NCI-H524 (cell line): Measurements from ENCODE around the gene CCDC181.
"Not testable (repeated sequence)": the region's sequence is repeated elsewhere in the genome, so short reads cannot be mapped to it uniquely, and the experiment has no call there.

Experiments used
- DNase-seq, 2 experiments: peaks; one replicate each; lab custom pipeline; 2025; lab: John Stamatoyannopoulos, UW

CCDC181 gene

GRCh38 chr1:169427081-169427641, at the start of gene CCDC181:
Gene CCDC181, minus strand, starts transcription at chr1:169427474. Its CDS starts 2,547 bp downstream, at chr1:169424927.
- DNase-seq, result peak; percentile 88 to 96

DNA sequence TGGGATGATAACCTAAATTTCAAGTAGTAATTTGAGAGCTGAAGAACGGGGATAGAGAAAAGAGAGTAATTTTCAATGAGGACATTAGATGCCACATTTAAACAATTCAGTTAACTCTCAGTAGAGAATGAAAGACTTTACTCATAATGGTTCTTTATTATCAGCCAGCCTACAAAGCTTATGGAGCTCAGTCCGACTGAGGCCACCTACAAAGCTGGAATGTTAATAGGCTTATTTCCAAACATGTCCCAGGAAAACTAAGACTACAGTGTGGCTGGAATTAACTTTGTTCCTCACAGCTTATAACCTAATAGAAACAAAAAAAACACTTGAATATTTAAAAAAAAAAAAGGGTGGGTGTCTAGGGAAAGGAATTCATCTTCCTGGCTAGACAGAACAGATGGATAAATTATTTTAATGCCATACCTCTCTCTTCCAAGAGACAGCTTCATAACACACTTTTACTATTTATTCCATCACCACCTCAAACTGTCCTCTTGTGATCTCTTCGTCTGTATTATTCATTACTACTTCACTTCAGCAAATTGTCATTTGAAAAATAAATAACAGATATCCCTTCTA, 48.6 kb upstream of the CCDC181 start:
- no peak for DNase-seq

- no peak for DNase-seq
These were observed 47.2 kb upstream of the CCDC181 start for GRCh38 chr1:169474302-169474995.

- DNase-seq, result no peak
These were observed 46.1 kb upstream of the CCDC181 start for GRCh38 chr1:169473347-169473746.

GRCh38 chr1:169472738-169473137, 45.5 kb upstream of the CCDC181 start:
- no peak for DNase-seq

DNA sequence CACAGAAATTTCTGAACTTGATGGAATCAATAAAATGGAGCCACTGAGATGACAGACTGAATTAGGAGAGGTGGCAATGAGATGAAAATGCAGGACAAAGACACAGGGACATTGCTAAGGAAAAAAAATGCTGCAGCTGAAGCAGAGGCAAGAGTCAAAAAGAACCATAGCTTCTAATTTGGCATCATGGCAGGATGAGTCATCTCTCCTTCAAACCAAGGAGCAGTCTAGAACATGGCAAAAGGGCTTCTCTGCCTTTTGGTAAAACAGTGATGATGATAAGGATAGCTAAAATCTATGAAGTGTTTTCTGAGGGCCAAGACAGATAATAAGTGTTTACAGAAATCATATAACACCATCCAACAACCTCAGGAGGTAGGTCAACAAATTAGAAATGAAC, 41.7 kb upstream of the CCDC181 start:
- no peak for DNase-seq

DNA sequence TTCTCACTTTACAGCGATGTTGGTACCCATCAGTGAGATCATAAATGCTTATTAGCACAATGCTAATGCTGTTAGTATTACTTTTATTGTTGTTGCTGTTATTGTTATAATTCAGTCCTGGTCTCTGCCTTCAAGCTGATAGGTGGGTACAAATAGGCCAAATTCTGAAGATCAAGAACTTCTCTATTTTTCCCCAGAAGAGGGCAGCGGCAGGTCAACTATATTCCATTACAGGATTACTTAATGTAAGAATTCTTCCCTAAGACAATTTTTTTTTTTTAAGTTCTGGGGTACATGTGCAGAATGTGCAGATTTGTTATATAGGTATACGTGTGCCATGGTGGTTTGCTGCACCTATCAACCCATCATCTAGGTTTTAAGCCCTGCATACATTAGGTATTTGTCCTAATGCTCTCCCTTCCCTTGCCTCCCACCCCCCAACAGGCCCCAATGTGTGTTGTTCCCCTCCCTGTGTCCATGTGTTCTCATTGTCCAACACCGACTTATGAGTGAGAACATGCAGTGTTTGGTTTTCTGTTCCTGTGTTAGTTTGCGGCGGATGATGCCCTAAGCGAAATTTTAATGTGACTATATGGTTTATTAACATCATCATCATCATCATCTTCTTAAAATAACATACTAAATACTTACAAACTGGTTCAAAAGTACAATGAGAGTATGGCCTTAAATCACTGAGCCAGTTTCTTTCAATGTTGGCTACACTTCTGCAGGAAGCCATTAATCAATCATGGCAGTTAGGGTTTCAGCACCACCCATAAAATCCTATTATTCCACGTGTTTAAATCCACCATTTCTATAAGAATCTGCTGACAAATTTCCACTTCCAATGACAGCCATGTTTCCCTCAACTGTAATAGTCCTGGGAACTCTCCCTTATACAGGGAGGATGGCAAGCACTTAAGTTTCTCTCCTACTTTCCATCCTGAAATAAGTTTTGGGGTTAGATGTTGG, 39.3 kb upstream of the CCDC181 start:
- peak in 1 of 2 experiments; percentile 44 for DNase-seq

- peak; percentile 38 to 61 for DNase-seq
These were observed 38.0 kb upstream of the CCDC181 start for GRCh38 chr1:169465281-169465680.

- no peak for DNase-seq
These were observed 35.1 kb upstream of the CCDC181 start for GRCh38 chr1:169462385-169462784.

- DNase-seq, result no peak
These were observed 34.2 kb upstream of the CCDC181 start for GRCh38 chr1:169461390-169462000.

DNA sequence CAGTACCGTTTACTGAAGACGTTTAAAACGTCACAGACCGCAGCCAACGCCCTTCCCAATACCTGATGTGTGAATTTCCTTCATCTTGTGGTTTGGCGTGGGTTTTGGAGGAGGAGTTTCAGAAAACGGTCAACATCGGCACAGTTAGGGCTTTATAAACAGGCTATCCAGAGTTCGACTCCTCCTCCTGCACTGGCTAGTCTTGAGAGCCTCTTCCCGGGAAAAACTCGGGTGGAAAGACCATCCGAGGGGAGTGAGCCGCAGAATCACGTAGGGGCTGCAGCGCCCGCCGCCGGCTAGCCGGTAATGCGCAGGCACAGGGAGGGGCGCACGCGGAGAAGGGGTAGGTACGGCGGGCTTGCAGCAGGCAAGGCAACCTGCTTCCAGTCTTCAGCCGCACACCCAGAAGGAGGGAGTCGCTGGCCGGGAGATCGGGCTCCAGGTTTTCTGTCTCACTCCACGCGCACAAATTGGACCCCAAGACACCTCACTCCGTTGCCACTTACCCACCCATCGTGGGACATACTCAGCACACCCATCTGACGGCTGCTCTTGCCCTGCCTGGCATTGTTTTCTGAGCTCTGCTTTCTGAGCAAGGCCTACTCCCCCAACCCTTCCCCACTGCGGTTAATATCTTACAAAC, 33.0 kb upstream of the CCDC181 start:
- DNase-seq, result no peak

DNA sequence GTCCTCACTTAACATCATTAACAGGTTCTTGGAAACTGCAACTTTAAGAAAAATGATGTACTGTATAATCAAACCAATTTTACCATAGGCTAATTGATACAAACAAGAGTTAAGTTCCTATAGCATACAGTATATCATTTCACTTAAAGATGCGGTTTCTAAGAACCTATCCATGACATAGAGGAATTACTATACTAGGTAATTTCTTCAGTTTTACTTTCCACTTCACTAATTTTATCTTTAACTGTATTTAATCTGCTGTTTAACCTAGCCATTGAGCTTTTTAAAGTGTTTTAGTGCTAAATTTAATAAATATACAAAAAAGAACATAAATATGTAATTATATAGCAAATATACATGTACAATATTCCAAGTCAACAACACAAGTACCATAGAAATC, 30.2 kb upstream of the CCDC181 start:
- no peak for DNase-seq

- DNase-seq, result no peak
These were observed 28.8 kb upstream of the CCDC181 start for GRCh38 chr1:169456029-169456428.

GRCh38 chr1:169452921-169453320, 25.6 kb upstream of the CCDC181 start:
- DNase-seq, result no peak

DNA sequence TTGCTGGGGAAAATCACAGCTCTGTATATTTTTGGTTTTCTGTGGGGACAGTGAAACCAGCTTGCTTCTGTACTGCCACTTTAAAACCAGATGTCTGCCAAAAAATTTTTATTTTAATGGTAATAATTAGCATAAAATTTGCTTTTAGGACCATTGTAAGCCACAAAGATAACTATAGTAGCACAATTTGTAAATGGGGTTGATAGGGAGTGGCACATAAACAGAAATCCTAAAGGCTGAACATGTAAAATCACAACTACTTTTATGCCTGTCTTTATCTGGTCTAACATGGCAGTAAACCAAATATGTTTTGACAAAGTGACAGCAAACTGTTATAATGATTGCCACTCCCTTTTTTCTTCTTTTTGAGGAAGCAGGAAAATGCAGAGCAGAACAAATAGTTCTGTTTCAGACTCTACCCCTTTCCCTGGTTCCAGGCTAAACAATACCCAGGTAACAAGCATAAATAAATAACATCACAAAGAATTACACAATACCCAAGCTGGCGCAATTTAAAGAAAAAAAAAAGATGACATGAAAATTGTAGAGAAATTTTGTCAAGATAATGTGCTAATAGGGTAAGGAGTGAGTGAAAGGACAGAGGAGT, 24.0 kb upstream of the CCDC181 start:
- DNase-seq, result no peak

DNA sequence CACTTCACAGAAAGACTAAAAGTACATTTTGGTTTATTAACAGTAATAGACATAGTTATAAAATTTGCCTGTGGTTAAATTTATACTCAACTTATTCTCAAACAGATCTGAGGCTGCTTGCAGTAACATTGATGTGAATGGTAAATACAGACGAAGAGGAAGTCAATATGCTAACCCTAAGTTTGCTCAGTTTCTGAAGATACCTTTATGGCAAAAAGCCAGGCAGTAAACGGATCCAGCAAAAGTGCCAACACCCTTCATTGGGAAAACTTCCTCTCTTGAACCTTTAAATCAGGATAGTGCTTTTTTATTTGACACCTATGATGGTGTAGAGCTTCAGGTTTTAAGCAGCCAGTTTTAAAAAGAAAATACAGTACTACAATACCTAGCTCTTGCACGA, 16.6 kb upstream of the CCDC181 start:
- DNase-seq, result no peak

DNA sequence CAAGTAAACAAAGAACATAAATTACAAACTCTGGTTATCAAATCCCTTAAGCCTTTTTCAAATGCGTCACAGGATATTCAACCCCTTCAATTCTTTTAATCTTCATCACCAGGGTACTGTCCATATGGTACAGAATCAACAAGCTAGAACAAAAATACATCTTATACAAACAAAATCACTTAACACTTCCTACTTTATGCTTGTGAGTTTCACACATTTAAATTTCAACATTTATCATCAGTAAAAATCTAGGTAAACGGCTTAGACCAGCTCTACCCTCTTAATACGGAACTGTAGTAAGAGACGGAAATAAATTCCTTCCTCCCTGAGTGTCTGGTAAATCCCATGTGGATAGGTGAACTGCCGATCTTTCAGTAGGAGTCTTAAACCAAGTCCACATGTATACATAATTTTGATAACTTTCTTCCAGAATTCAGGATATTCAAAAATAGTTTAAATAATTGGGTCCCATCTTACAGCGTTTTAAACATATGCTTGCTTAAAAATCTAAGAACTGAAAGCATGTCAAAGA, 1.0 kb downstream of the CCDC181 start:
- peak; percentile 42 to 79 for DNase-seq

DNA sequence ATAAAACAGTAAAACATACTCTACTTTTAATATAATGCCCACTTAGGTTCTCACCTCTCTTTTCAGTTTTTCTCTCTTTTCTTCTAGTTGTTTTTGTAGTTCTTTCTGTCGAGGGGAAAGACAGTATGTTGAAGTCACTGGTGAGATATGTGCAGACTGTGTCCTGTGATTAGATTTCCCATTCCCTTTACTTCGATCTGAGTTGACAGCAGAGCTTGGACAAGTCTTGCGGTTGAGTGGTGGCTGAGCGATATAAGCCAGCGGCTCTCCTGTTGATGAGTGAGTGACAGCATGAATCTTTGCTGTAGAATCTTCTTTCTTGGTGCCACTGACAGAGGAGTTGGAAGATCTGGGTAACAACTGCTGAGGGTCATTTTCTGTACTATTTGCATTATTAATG, 6.0 kb downstream of the CCDC181 start:
- no peak for DNase-seq

DNA sequence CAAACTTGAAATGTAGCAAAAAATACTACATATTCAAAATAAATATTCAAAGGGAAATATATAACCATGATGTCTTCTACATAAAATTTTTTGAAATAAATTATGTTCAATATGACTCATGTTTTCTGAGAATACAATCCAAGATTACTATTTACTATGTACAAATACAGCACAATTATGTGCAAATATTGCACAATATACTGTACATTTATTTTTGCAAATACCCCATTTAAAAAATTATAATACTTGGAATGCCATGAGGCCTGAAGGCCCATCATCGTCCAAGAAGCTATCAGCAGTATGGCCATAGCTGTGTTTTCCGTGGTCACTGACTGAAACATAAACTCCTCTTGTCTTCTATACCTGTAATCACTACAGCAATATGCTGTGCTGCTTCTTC, 12.3 kb downstream of the CCDC181 start:
- DNase-seq, result no peak

- DNase-seq, result not testable (repeated sequence)
These were observed 18.9 kb downstream of the CCDC181 start for GRCh38 chr1:169408340-169408739.

- not testable (repeated sequence) for DNase-seq
These were observed 24.7 kb downstream of the CCDC181 start for GRCh38 chr1:169402578-169402977.
